WTC11 (cell line): Measurements from ENCODE around the gene BSN. TPM values are rescaled to one million over a fixed set of nuclear protein-coding genes. Genes with fewer than 3 reads are reported as not detected.

Experiments used
- ATAC-seq: fragments of 200-7000 bp; cut with Tn5 transposase; 2 replicates; pipeline ENCODE4 v1.10.0; 2021; ENCODE audit warnings: mild to moderate bottlenecking, moderate library complexity
- CTCF ChIA-PET: fragments of 300-600 bp; sonication (Branson Sonifier 250); formaldehyde crosslinking; loops from one replicate; lab custom pipeline; 2021; ENCODE audit warnings: antibody characterized with exemption; lab: Charles Lee
- POLR2A ChIA-PET: fragments of 350-600 bp; sonication (Branson Sonifier 250); formaldehyde crosslinking; loops from one replicate; lab custom pipeline; 2021; ENCODE audit warnings: antibody characterized with exemption; lab: Charles Lee
- DNase-seq: peaks from one replicate; pipeline ENCODE4 v3.0.0; 2021; ENCODE audit warnings: low spot score
- H3K27ac Mint-ChIP-seq: 2 replicates; pipeline ENCODE4 v1.8.0; 2021; ENCODE audit warnings: mixed read lengths
- H3K27me3 Mint-ChIP-seq: 2 replicates; pipeline ENCODE4 v1.8.0; 2021; ENCODE audit warnings: low read depth, mild to moderate bottlenecking, moderate library complexity, mixed read lengths
- H3K36me3 Mint-ChIP-seq: 2 replicates; pipeline ENCODE4 v1.8.0; 2021; ENCODE audit warnings: mixed read lengths
- H3K4me1 Mint-ChIP-seq: 2 replicates; pipeline ENCODE4 v1.8.0; 2022; ENCODE audit warnings: mixed read lengths
- H3K4me3 Mint-ChIP-seq: 2 replicates; pipeline ENCODE4 v1.8.0; 2021; ENCODE audit warnings: mild to moderate bottlenecking, moderate library complexity, mixed read lengths
- H3K9me3 Mint-ChIP-seq: 2 replicates; pipeline ENCODE4 v1.8.0; 2021; ENCODE audit warnings: mixed read lengths
- ETV6 ChIP-seq: sonication (generic); formaldehyde crosslinking; IDR thresholded peaks from 2 replicates; pipeline ENCODE4 v1.8.1; 2022; ENCODE audit warnings: mild to moderate bottlenecking, missing genetic modification reagents
- FOXK1 ChIP-seq: sonication (generic); formaldehyde crosslinking; IDR thresholded peaks from 2 replicates; pipeline ENCODE4 v1.8.0; 2022; ENCODE audit warnings: mild to moderate bottlenecking, moderate library complexity, missing genetic modification reagents
- JUN ChIP-seq: sonication (generic); formaldehyde crosslinking; IDR thresholded peaks from 2 replicates; pipeline ENCODE4 v1.8.0; 2023; ENCODE audit warnings: mild to moderate bottlenecking, missing genetic modification reagents
- KAT7 ChIP-seq: sonication (generic); formaldehyde crosslinking; IDR thresholded peaks from 2 replicates; pipeline ENCODE4 v1.8.1; 2023; ENCODE audit warnings: missing genetic modification reagents, mild to moderate bottlenecking, borderline replicate concordance
- NFYB ChIP-seq: sonication (generic); formaldehyde crosslinking; conservative IDR thresholded peaks from 2 replicates; pipeline ENCODE4 v1.8.0; 2022; ENCODE audit warnings: low read depth, missing genetic modification reagents
- OVOL2 ChIP-seq: fragments of 250-450 bp; sonication (Bioruptor Pico); IDR thresholded peaks from 2 replicates; pipeline ENCODE4 v1.9.0; 2021; ENCODE audit warnings: mild to moderate bottlenecking, borderline replicate concordance
- SMAD3 ChIP-seq: sonication (generic); formaldehyde crosslinking; IDR thresholded peaks from 2 replicates; pipeline ENCODE4 v1.8.0; 2022; ENCODE audit warnings: missing genetic modification reagents, mild to moderate bottlenecking, borderline replicate concordance
- ZNF138 ChIP-seq: sonication (generic); formaldehyde crosslinking; conservative IDR thresholded peaks from 2 replicates; pipeline ENCODE4 v1.8.1; 2022; ENCODE audit warnings: mild to moderate bottlenecking, moderate library complexity, missing genetic modification reagents
- ZNF671 ChIP-seq: fragments of 250-450 bp; sonication (Bioruptor Pico); IDR thresholded peaks from 2 replicates; pipeline ENCODE4 v1.8.0; 2021; ENCODE audit warnings: mild to moderate bottlenecking
- total RNA-seq: library from RNA; stranded (reverse); gene quantifications from 3 replicates; pipeline ENCODE4 v1.2.3, GENCODE V29; 2021
- TF ChIP-seq, protein P1 (sequence below): sonication (generic); formaldehyde crosslinking; IDR thresholded peaks from 2 replicates; pipeline ENCODE4 v1.8.1; 2022; ENCODE audit warnings: low read depth, mild to moderate bottlenecking, moderate library complexity, missing genetic modification reagents, borderline replicate concordance
- TF ChIP-seq, protein P2 (sequence below): sonication (generic); formaldehyde crosslinking; IDR thresholded peaks from 2 replicates; pipeline ENCODE4 v1.8.1; 2023; ENCODE audit warnings: mild to moderate bottlenecking, missing genetic modification reagents, borderline replicate concordance
- TF ChIP-seq, protein P3 (sequence below): fragments of 250-450 bp; sonication (Bioruptor Pico); IDR thresholded peaks from 2 replicates; pipeline ENCODE4 v1.9.0; 2021; ENCODE audit warnings: mild to moderate bottlenecking, borderline replicate concordance
- TF ChIP-seq, protein P4 (sequence below): sonication (generic); formaldehyde crosslinking; conservative IDR thresholded peaks from 2 replicates; pipeline ENCODE4 v1.8.1; 2022; ENCODE audit warnings: mild to moderate bottlenecking, missing genetic modification reagents
- TF ChIP-seq, protein P5 (sequence below): sonication (generic); formaldehyde crosslinking; IDR thresholded peaks from 2 replicates; pipeline ENCODE4 v1.8.0; 2023; ENCODE audit warnings: missing genetic modification reagents, mild to moderate bottlenecking, borderline replicate concordance
- TF ChIP-seq, protein P6 (sequence below): sonication (generic); formaldehyde crosslinking; IDR thresholded peaks from 2 replicates; pipeline ENCODE4 v1.8.0; 2022; ENCODE audit warnings: mild to moderate bottlenecking, missing genetic modification reagents
- TF ChIP-seq, protein P7 (sequence below): sonication (generic); formaldehyde crosslinking; IDR thresholded peaks from 2 replicates; pipeline ENCODE4 v1.8.0; 2022; ENCODE audit warnings: mild to moderate bottlenecking, missing genetic modification reagents

Gene BSN
- total RNA-seq, 1 experiment from 2014 or later = 2.8 TPM

DNA sequence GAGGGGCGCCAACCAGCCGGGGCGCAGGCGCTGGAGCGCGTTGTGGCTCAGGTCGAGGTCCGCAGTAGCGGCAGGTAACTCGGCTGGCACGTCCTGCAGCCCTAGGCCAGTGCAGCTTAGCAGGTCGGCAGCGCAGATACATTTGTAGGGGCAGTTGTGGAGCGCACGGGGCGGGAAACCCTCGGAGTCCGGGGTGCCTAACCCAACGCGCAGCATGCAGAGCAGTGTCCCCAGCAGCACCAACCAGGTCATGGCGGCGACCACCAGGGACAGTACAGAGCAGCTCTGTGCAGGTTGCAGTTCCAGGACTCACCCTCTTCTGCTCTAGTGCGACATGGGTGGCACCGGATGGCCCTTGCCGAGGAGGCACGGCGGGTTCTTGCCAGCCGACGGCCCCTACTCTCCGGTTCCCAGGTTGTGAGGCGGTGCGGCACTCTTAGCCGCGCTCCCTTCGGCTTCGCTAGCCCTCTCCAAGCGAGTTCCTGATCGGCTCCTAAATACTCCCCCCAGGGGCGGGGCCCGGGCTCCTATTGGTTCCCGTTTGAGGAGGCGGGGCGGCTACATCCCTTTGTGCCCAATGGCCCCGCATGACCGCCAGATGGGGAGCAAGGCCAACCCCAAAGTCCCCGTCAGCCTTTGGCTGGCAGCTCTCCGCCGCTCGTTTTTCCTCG lies 165.1 kb downstream of the BSN start, which contains the start of gene AMIGO3:
AMIGO3 (minus strand) TSS at position 471 of the 671 bp plus-strand sequence; CDS start at position 252, 219 bp downstream.
- Mint-ChIP-seq H3K9me3 (no peaks in the 10 kb centered on the region), H3K4me3 (peak within 1 kb of the TSS; percentile 92), H3K4me1 (peaks cover 13% of the 10 kb centered on the region), H3K27me3 (no peaks in the 10 kb centered on the region), H3K27ac (peak within 1 kb of the TSS; percentile 92), H3K36me3 (peaks cover 12% of the 10 kb centered on the region)
- ChIA-PET POLR2A (interaction anchor here (0.6 to 2.0 kb wide), 6 partner anchors 16 to 241 kb away, joined by 3 to 7 read pairs (median 6); partner anchors contain the start of gene IP6K1), CTCF (interaction anchor here (0.5 to 4.4 kb wide), 25 partner anchors 9 to 1230 kb away, joined by 3 to 45 read pairs (median 4); partner anchors contain the start of genes INKA1 and IP6K1)
- DNase-seq (peak; percentile 98), ATAC-seq (peak; percentile 66)
- TF ChIP-seq SMAD3 (CRISPR knock-in tag) = 0 out of 2 replicates have a peak, but pooled peaks have one; percentile 70
- TF ChIP-seq, protein P1, sequence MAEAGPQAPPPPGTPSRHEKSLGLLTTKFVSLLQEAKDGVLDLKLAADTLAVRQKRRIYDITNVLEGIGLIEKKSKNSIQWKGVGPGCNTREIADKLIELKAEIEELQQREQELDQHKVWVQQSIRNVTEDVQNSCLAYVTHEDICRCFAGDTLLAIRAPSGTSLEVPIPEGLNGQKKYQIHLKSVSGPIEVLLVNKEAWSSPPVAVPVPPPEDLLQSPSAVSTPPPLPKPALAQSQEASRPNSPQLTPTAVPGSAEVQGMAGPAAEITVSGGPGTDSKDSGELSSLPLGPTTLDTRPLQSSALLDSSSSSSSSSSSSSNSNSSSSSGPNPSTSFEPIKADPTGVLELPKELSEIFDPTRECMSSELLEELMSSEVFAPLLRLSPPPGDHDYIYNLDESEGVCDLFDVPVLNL (CRISPR knock-in tag) = no peak
- TF ChIP-seq, protein P2, sequence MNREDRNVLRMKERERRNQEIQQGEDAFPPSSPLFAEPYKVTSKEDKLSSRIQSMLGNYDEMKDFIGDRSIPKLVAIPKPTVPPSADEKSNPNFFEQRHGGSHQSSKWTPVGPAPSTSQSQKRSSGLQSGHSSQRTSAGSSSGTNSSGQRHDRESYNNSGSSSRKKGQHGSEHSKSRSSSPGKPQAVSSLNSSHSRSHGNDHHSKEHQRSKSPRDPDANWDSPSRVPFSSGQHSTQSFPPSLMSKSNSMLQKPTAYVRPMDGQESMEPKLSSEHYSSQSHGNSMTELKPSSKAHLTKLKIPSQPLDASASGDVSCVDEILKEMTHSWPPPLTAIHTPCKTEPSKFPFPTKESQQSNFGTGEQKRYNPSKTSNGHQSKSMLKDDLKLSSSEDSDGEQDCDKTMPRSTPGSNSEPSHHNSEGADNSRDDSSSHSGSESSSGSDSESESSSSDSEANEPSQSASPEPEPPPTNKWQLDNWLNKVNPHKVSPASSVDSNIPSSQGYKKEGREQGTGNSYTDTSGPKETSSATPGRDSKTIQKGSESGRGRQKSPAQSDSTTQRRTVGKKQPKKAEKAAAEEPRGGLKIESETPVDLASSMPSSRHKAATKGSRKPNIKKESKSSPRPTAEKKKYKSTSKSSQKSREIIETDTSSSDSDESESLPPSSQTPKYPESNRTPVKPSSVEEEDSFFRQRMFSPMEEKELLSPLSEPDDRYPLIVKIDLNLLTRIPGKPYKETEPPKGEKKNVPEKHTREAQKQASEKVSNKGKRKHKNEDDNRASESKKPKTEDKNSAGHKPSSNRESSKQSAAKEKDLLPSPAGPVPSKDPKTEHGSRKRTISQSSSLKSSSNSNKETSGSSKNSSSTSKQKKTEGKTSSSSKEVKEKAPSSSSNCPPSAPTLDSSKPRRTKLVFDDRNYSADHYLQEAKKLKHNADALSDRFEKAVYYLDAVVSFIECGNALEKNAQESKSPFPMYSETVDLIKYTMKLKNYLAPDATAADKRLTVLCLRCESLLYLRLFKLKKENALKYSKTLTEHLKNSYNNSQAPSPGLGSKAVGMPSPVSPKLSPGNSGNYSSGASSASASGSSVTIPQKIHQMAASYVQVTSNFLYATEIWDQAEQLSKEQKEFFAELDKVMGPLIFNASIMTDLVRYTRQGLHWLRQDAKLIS (CRISPR knock-in tag) = peak; percentile 53; the same call in 1 of the 2 replicates
- no peak for TF ChIP-seq KAT7 (CRISPR knock-in tag)
- TF ChIP-seq, protein P3, sequence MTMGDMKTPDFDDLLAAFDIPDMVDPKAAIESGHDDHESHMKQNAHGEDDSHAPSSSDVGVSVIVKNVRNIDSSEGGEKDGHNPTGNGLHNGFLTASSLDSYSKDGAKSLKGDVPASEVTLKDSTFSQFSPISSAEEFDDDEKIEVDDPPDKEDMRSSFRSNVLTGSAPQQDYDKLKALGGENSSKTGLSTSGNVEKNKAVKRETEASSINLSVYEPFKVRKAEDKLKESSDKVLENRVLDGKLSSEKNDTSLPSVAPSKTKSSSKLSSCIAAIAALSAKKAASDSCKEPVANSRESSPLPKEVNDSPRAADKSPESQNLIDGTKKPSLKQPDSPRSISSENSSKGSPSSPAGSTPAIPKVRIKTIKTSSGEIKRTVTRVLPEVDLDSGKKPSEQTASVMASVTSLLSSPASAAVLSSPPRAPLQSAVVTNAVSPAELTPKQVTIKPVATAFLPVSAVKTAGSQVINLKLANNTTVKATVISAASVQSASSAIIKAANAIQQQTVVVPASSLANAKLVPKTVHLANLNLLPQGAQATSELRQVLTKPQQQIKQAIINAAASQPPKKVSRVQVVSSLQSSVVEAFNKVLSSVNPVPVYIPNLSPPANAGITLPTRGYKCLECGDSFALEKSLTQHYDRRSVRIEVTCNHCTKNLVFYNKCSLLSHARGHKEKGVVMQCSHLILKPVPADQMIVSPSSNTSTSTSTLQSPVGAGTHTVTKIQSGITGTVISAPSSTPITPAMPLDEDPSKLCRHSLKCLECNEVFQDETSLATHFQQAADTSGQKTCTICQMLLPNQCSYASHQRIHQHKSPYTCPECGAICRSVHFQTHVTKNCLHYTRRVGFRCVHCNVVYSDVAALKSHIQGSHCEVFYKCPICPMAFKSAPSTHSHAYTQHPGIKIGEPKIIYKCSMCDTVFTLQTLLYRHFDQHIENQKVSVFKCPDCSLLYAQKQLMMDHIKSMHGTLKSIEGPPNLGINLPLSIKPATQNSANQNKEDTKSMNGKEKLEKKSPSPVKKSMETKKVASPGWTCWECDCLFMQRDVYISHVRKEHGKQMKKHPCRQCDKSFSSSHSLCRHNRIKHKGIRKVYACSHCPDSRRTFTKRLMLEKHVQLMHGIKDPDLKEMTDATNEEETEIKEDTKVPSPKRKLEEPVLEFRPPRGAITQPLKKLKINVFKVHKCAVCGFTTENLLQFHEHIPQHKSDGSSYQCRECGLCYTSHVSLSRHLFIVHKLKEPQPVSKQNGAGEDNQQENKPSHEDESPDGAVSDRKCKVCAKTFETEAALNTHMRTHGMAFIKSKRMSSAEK = peak; percentile 56; the same call in 1 of the 2 replicates
- TF ChIP-seq, protein P4, sequence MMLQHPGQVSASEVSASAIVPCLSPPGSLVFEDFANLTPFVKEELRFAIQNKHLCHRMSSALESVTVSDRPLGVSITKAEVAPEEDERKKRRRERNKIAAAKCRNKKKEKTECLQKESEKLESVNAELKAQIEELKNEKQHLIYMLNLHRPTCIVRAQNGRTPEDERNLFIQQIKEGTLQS (CRISPR knock-in tag) = no peak
- TF ChIP-seq, protein P5, sequence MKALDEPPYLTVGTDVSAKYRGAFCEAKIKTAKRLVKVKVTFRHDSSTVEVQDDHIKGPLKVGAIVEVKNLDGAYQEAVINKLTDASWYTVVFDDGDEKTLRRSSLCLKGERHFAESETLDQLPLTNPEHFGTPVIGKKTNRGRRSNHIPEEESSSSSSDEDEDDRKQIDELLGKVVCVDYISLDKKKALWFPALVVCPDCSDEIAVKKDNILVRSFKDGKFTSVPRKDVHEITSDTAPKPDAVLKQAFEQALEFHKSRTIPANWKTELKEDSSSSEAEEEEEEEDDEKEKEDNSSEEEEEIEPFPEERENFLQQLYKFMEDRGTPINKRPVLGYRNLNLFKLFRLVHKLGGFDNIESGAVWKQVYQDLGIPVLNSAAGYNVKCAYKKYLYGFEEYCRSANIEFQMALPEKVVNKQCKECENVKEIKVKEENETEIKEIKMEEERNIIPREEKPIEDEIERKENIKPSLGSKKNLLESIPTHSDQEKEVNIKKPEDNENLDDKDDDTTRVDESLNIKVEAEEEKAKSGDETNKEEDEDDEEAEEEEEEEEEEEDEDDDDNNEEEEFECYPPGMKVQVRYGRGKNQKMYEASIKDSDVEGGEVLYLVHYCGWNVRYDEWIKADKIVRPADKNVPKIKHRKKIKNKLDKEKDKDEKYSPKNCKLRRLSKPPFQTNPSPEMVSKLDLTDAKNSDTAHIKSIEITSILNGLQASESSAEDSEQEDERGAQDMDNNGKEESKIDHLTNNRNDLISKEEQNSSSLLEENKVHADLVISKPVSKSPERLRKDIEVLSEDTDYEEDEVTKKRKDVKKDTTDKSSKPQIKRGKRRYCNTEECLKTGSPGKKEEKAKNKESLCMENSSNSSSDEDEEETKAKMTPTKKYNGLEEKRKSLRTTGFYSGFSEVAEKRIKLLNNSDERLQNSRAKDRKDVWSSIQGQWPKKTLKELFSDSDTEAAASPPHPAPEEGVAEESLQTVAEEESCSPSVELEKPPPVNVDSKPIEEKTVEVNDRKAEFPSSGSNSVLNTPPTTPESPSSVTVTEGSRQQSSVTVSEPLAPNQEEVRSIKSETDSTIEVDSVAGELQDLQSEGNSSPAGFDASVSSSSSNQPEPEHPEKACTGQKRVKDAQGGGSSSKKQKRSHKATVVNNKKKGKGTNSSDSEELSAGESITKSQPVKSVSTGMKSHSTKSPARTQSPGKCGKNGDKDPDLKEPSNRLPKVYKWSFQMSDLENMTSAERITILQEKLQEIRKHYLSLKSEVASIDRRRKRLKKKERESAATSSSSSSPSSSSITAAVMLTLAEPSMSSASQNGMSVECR = no peak; the same call in 1 of the 2 replicates
- TF ChIP-seq ZNF138 (CRISPR knock-in tag) = 0 out of 2 replicates have a peak, but pooled peaks have one; percentile 60
- peak; percentile 65; the same call in 1 of the 2 replicates for TF ChIP-seq ZNF671 (CRISPR knock-in tag)
- TF ChIP-seq OVOL2 (CRISPR knock-in tag) = peak; percentile 38; the same call in 1 of the 2 replicates
- TF ChIP-seq NFYB (CRISPR knock-in tag) = peak; percentile 51
- TF ChIP-seq JUN (CRISPR knock-in tag) = 0 out of 2 replicates have a peak, but pooled peaks have one; percentile 89
- peak; percentile 60; the same call in 1 of the 2 replicates for TF ChIP-seq ETV6 (CRISPR knock-in tag)
- TF ChIP-seq, protein P6, sequence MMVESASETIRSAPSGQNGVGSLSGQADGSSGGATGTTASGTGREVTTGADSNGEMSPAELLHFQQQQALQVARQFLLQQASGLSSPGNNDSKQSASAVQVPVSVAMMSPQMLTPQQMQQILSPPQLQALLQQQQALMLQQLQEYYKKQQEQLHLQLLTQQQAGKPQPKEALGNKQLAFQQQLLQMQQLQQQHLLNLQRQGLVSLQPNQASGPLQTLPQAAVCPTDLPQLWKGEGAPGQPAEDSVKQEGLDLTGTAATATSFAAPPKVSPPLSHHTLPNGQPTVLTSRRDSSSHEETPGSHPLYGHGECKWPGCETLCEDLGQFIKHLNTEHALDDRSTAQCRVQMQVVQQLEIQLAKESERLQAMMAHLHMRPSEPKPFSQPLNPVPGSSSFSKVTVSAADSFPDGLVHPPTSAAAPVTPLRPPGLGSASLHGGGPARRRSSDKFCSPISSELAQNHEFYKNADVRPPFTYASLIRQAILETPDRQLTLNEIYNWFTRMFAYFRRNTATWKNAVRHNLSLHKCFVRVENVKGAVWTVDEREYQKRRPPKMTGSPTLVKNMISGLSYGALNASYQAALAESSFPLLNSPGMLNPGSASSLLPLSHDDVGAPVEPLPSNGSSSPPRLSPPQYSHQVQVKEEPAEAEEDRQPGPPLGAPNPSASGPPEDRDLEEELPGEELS (CRISPR knock-in tag) = no peak
- TF ChIP-seq, protein P7, sequence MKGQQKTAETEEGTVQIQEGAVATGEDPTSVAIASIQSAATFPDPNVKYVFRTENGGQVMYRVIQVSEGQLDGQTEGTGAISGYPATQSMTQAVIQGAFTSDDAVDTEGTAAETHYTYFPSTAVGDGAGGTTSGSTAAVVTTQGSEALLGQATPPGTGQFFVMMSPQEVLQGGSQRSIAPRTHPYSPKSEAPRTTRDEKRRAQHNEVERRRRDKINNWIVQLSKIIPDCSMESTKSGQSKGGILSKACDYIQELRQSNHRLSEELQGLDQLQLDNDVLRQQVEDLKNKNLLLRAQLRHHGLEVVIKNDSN (CRISPR knock-in tag) = peak; percentile 37; the same call in 1 of the 2 replicates
- TF ChIP-seq FOXK1 (CRISPR knock-in tag) = 0 out of 2 replicates have a peak, but pooled peaks have one; percentile 15
